Neutrophil (primary cell): ENCODE data around the gene TMEM87B.
A peak's percentile ranks its signal among the peaks of the same experiment; 100 is the strongest.

Experiments
- H3K27ac ChIP-seq: fragments of 200-600 bp; sonication (generic); 2 replicates; pipeline ENCODE4 v1.5.1; 2016; ENCODE audit warnings: mild to moderate bottlenecking, moderate library complexity
- H3K27me3 ChIP-seq: fragments of 200-600 bp; sonication (generic); 2 replicates; pipeline ENCODE4 v1.6.0; 2016; ENCODE audit warnings: mild to moderate bottlenecking
- H3K36me3 ChIP-seq: fragments of 200-600 bp; sonication (generic); 2 replicates; pipeline ENCODE4 v1.5.1; 2017
- H3K4me1 ChIP-seq, 2 experiments: fragments of 200-600 bp in 1 of 2; sonication (generic) in 1 of 2; 1 replicate in 1 of 2; 2 replicates in 1 of 2; pipeline versions ENCODE4 v1.5.1 to v1.6.1; 2013 to 2016; ENCODE audit warnings: low read depth in 1 of 2, low read length in 1 of 2, mild to moderate bottlenecking in 1 of 2, moderate library complexity in 1 of 2; ENCODE audit not compliant: control insufficient read depth in 1 of 2, insufficient read depth in 1 of 2
- H3K4me3 ChIP-seq, 2 experiments: fragments of 200-600 bp in 1 of 2; sonication (generic) in 1 of 2; 1 replicate in 1 of 2; 2 replicates in 1 of 2; pipeline ENCODE4 v1.5.1; 2013 to 2016; ENCODE audit warnings: low read depth in 1 of 2, low read length in 1 of 2, mild to moderate bottlenecking in 1 of 2, moderate library complexity in 1 of 2
- H3K9me3 ChIP-seq: fragments of 200-600 bp; sonication (generic); 2 replicates; pipeline ENCODE4 v1.5.1; 2016
- CTCF ChIP-seq: fragments of 200-600 bp; sonication (generic); IDR thresholded peaks from 2 replicates; pipeline ENCODE4 v1.5.1; 2016; ENCODE audit warnings: antibody characterized with exemption

Gene TMEM87B

GRCh38 chr2:112055730-112056625, 909 bp downstream of the TMEM87B start:
- Histone ChIP-seq H3K36me3 (peaks cover 13% of the 10 kb centered on the region), H3K27me3 (no peaks in the 10 kb centered on the region), H3K4me1 (peaks cover 23% of the 10 kb centered on the region in 2 experiments), H3K4me3 (peak overlapping the region; percentile 90 to 100), H3K27ac (peak overlapping the region; percentile 89), H3K9me3 (no peaks in the 10 kb centered on the region)
- TF ChIP-seq CTCF, result no peak

GRCh38 chr2:112056626-112056987, 1.5 kb downstream of the TMEM87B start:
- H3K36me3 ChIP-seq, result peaks cover 19% of the 10 kb centered on the region

DNA sequence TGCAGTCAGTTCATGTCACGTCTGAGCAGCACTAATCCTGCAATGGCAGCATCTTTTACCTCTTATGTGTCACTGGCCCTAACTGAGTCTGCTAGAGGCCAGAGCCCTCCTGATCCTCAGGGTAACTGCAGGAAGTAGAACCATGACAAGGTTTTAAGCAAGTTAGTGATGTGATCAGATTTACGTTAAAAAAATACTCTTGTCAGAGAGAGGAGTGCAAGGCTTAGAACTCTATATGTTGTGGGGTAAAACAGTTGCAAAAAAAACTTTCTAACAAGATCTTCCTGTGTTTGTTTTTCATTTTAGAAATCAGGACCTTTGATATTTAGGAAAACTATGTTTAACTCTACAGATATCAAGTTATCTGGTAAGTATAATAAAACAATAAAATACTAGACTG, 4.6 kb downstream of the TMEM87B start:
- Histone ChIP-seq H3K27me3 (no peaks in the 10 kb centered on the region), H3K27ac (no peak overlapping the region), H3K4me1 (peaks cover 15 to 16% of the 10 kb centered on the region in 2 experiments), H3K9me3 (no peaks in the 10 kb centered on the region), H3K36me3 (peaks cover 46% of the 10 kb centered on the region), H3K4me3 (no peak overlapping the region)
- no peak for TF ChIP-seq CTCF

More at GRCh38 chr2:112056626-112056987, 1.5 kb downstream of the TMEM87B start:
- Histone ChIP-seq H3K27ac (peak overlapping the region; percentile 89), H3K9me3 (no peaks in the 10 kb centered on the region), H3K27me3 (no peaks in the 10 kb centered on the region), H3K4me3 (peak overlapping the region; percentile 90 to 100), H3K4me1 (peaks cover 23% of the 10 kb centered on the region in 2 experiments)
- no peak for TF ChIP-seq CTCF

- peaks cover 53% of the 10 kb centered on the region for H3K36me3 ChIP-seq
- H3K4me3 ChIP-seq, result no peak overlapping the region
- peaks cover 8 to 13% of the 10 kb centered on the region in 2 experiments for H3K4me1 ChIP-seq
- no peaks in the 10 kb centered on the region for H3K9me3 ChIP-seq
- no peaks in the 10 kb centered on the region for H3K27me3 ChIP-seq
- H3K27ac ChIP-seq, result no peak overlapping the region
- no peak for TF ChIP-seq CTCF
Observed at GRCh38 chr2:112061299-112061698, 6.2 kb downstream of the TMEM87B start.

DNA sequence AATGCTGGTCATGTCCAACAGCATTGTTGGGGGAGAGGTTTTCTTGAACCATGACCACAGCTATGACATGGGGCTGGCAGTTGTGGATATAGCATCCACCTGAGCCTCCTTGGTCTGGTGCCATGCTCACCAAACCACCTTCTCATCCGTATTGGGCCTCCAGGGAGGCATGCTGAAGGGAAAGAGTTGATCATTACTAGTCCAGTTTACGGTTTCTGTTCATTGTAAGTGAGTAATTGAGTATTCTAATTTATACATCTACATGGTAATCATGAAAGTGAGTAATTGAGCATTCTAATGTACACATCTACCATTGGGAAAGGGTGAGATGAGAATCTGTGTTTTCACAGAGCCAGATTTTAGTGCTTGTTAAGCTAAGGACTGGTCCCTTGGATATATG, 6.8 kb downstream of the TMEM87B start:
- H3K4me1 ChIP-seq, result peaks cover 3 to 8% of the 10 kb centered on the region in 2 experiments
- H3K36me3 ChIP-seq, result peaks cover 55% of the 10 kb centered on the region
- no peak overlapping the region for H3K27ac ChIP-seq
- H3K27me3 ChIP-seq, result no peaks in the 10 kb centered on the region
- H3K4me3 ChIP-seq, result no peak overlapping the region
- no peak for TF ChIP-seq CTCF
- H3K9me3 ChIP-seq, result no peaks in the 10 kb centered on the region
